ENCODE measurements around the gene LRG1.

DNA sequence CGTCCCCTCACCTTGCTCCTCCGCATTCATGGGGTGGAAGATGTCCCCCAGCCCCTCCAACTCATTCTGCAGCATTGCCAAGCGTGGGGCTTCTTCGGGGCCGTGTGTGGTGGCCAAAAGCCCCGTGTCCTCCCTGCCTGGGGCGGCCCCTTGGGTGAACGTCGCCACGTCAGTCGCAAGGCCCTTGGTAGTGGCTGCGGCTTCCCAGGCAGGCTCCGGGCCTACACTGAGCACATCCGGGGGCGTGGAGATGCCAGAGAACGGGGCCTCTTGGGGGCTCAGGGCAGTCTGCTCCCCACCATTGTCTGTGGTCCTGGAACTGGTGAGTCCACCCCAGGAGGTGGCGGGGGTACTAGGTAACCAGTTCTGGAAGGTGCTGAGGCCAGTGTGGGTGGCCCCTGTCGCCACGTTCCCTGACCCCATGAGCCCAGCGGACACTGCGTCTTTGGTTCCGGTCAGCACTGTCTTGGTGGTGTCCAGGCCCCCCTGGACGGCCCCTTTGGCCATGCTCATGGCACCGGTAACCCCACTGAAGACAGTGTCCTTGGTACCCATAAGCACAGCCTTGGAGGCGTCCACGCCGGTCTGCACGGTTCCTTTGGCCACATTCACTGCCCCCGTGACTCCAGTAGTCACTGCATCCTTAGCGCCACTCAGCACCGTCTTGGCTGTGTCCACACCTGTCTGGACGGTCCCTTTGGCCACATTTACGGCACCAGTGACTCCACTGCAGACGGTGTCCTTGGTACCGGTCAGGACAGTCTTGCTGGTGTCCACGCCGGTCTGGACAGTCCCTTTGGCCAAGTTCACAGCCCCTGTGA, 29.2 kb downstream of the LRG1 start:
- TF ChIP-seq, protein P1, sequence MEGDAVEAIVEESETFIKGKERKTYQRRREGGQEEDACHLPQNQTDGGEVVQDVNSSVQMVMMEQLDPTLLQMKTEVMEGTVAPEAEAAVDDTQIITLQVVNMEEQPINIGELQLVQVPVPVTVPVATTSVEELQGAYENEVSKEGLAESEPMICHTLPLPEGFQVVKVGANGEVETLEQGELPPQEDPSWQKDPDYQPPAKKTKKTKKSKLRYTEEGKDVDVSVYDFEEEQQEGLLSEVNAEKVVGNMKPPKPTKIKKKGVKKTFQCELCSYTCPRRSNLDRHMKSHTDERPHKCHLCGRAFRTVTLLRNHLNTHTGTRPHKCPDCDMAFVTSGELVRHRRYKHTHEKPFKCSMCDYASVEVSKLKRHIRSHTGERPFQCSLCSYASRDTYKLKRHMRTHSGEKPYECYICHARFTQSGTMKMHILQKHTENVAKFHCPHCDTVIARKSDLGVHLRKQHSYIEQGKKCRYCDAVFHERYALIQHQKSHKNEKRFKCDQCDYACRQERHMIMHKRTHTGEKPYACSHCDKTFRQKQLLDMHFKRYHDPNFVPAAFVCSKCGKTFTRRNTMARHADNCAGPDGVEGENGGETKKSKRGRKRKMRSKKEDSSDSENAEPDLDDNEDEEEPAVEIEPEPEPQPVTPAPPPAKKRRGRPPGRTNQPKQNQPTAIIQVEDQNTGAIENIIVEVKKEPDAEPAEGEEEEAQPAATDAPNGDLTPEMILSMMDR (IDR thresholded peaks at IDR 0.05; ENCODE audit: poor library complexity): no peak
- TF ChIP-seq EZH2 (IDR thresholded peaks at IDR 0.05; ENCODE audit: borderline replicate concordance): no peak
- TF ChIP-seq EZH2phosphoT487 (IDR thresholded peaks at IDR 0.05; ENCODE audit: low read depth, severe bottlenecking, unreplicated experiment): no peak

All from hepatocyte (in vitro differentiated cells).